GM12878 (cell line): ENCODE data around the gene UBE2G2. TPM values are rescaled to one million over a fixed set of nuclear protein-coding genes. Genes with fewer than 3 reads are reported as not detected.

Experiments used
- BACH1 ChIP-seq: fragments of 450-650 bp; IDR thresholded peaks from 2 replicates; pipeline ENCODE4 v1.6.1; 2017; ENCODE audit warnings: mild to moderate bottlenecking, borderline replicate concordance
- BHLHE40 ChIP-seq, 2 experiments: fragments of 450-650 bp in 1 of 2; IDR thresholded peaks; 2 replicates each; pipeline ENCODE4 v1.6.1; 2011 to 2017; ENCODE audit warnings: low read depth in 2 of 2, borderline replicate concordance in 1 of 2, improper control_type of control experiment in 1 of 2, low read length in 1 of 2, mild to moderate bottlenecking in 1 of 2
- BRCA1 ChIP-seq: IDR thresholded peaks from 2 replicates; pipeline ENCODE4 v1.6.1; 2011; ENCODE audit warnings: low read depth, low read length, improper control_type of control experiment
- ETV6 ChIP-seq, 2 experiments: fragments of 450-650 bp in 1 of 2; IDR thresholded peaks in 1 of 2; conservative IDR thresholded peaks in 1 of 2; 2 replicates each; pipeline ENCODE4 v1.6.1; 2014; ENCODE audit warnings: antibody characterized with exemption in 1 of 2, borderline replicate concordance in 1 of 2, low read depth in 1 of 2, mild to moderate bottlenecking in 1 of 2, moderate library complexity in 1 of 2
- GATAD2B ChIP-seq: fragments of 450-650 bp; conservative IDR thresholded peaks from 2 replicates; pipeline ENCODE4 v1.6.1; 2017; ENCODE audit warnings: low read depth, mild to moderate bottlenecking, moderate library complexity
- HCFC1 ChIP-seq: fragments of 150-350 bp; IDR thresholded peaks from 2 replicates; pipeline ENCODE4 v1.6.1; 2014; ENCODE audit warnings: low read length
- NR2C2 ChIP-seq: IDR thresholded peaks from 2 replicates; pipeline ENCODE4 v1.6.1; 2011; ENCODE audit warnings: borderline replicate concordance, low read depth; ENCODE audit not compliant: control insufficient read depth, insufficient read length
- NRF1 ChIP-seq: conservative IDR thresholded peaks from 2 replicates; pipeline ENCODE4 v1.6.1; 2011; ENCODE audit warnings: mild to moderate bottlenecking, low read depth, low read length, improper control_type of control experiment
- POLR2AphosphoS5 ChIP-seq: IDR thresholded peaks from 2 replicates; pipeline ENCODE4 v1.6.1; 2011; ENCODE audit warnings: mild to moderate bottlenecking, low read length, inconsistent platforms
- POU2F2 ChIP-seq: IDR thresholded peaks from 3 replicates; pipeline ENCODE4 v1.6.1; 2011; ENCODE audit warnings: low read depth, mild to moderate bottlenecking, low read length, borderline replicate concordance
- RB1 ChIP-seq: fragments of 450-650 bp; formaldehyde crosslinking; IDR thresholded peaks from 2 replicates; pipeline ENCODE4 v1.6.1; 2017; ENCODE audit warnings: mild to moderate bottlenecking, borderline replicate concordance
- RBBP5 ChIP-seq: fragments of 200-600 bp; sonication (generic); conservative IDR thresholded peaks from 2 replicates; pipeline ENCODE4 v1.6.1; 2016
- SIN3A ChIP-seq: IDR thresholded peaks from 2 replicates; pipeline ENCODE4 v1.6.1; 2012; ENCODE audit warnings: low read depth, low read length, improper control_type of control experiment
- SREBF2 ChIP-seq: IDR thresholded peaks from 2 replicates; pipeline ENCODE4 v1.6.1; 2012; ENCODE audit warnings: mild to moderate bottlenecking, low read length
- WRNIP1 ChIP-seq: IDR thresholded peaks from 2 replicates; pipeline ENCODE4 v1.6.1; 2011; ENCODE audit warnings: low read depth, low read length, improper control_type of control experiment, borderline replicate concordance
- YY1 ChIP-seq: IDR thresholded peaks from 2 replicates; pipeline ENCODE4 v1.6.1; 2011; ENCODE audit warnings: low read depth, mild to moderate bottlenecking, low read length
- ZBTB4 ChIP-seq: fragments of 450-650 bp; formaldehyde crosslinking; IDR thresholded peaks from 2 replicates; pipeline ENCODE4 v1.4.0; 2022; ENCODE audit warnings: mild to moderate bottlenecking, moderate library complexity
- ZNF217 ChIP-seq: fragments of 450-650 bp; IDR thresholded peaks from 2 replicates; pipeline ENCODE4 v1.6.1; 2017; ENCODE audit warnings: antibody characterized with exemption, mild to moderate bottlenecking
- polyA plus RNA-seq, 11 experiments: library from polyadenylated mRNA; depleted of rRNA in 4 of 11; unstranded in 6 of 11; stranded (reverse) in 5 of 11; fragments of >200 nt; fragmentation: Nextera tagmentation in 4 of 11; fragmentation: Illumina TruSeq in 1 of 11; extraction: Ambion mirVana in 4 of 11; extraction: Trizol in 1 of 11; gene quantifications; 1 replicate in 1 of 11; 2 replicates in 10 of 11; pipeline versions ENCODE4 v1.2.1 to v1.2.3, GENCODE V29; 2011 to 2016; ENCODE audit warnings: inconsistent platforms in 2 of 11, missing spikeins in 2 of 11, low read depth in 1 of 11
- total RNA-seq, 4 experiments: library from RNA; depleted of rRNA in 3 of 4; stranded (reverse); fragments of >200 nt in 3 of 4; fragmentation: Illumina TruSeq in 1 of 4; extraction: Trizol in 1 of 4; gene quantifications; 2 replicates each; pipeline versions ENCODE4 v1.2.1 to v1.2.3, GENCODE V29; 2013 to 2021
- TF ChIP-seq, protein P1 (sequence below): fragments of 450-650 bp; IDR thresholded peaks from 2 replicates; pipeline ENCODE4 v1.6.1; 2017; ENCODE audit warnings: borderline replicate concordance
- TF ChIP-seq, protein P2 (sequence below): fragments of 450-650 bp; IDR thresholded peaks from 2 replicates; pipeline ENCODE4 v1.6.1; 2016; ENCODE audit warnings: mild to moderate bottlenecking

UBE2G2 gene
- total and polyA plus RNA-seq, 10 of the 15 experiments (the other 5 are each of a cell fraction or from before 2014, with no cell fraction given): 27.0 to 139 (median 75.9) TPM

GRCh38 chr21:44817914-44818639 lies 16.5 kb upstream of the UBE2G2 start, which contains the start of gene SUMO3 (continued):
- TF ChIP-seq POU2F2 (peak; percentile 35; the same call in 1 of the 3 replicates), BRCA1 (no peak), GATAD2B (peak; percentile 91), ZBTB4 (CRISPR knock-in tag) (0 out of 2 replicates have a peak, but pooled peaks have one; percentile 44), NRF1 (0 out of 2 replicates have a peak, but pooled peaks have one; percentile 17), YY1 (peak; percentile 16; the same call in 1 of the 2 replicates), NR2C2 (no peak), BACH1 (peak; percentile 89), RB1 (peak; percentile 87), SIN3A (peak; percentile 4; the same call in 1 of the 2 replicates), ZNF217 (0 out of 2 replicates have a peak, but pooled peaks have one; percentile 33), WRNIP1 (no peak), HCFC1 (peak; percentile 29; the same call in 1 of the 2 replicates), ETV6 (conservative IDR thresholded peaks at IDR 0.05 in 1 of 2, IDR thresholded peaks at IDR 0.05 in 1 of 2; ENCODE audit: borderline replicate concordance in 1 of 2, low read depth in 1 of 2) (no peak), RBBP5 (no peak), BHLHE40 (IDR thresholded peaks at IDR 0.05; ENCODE audit: borderline replicate concordance in 1 of 2, low read depth in 2 of 2, low read length in 1 of 2) (peak; percentile 56 to 92; a peak in 3 of 4 replicates), SREBF2 (no peak), POLR2AphosphoS5 (peak; percentile 83)
- TF ChIP-seq, protein P1, sequence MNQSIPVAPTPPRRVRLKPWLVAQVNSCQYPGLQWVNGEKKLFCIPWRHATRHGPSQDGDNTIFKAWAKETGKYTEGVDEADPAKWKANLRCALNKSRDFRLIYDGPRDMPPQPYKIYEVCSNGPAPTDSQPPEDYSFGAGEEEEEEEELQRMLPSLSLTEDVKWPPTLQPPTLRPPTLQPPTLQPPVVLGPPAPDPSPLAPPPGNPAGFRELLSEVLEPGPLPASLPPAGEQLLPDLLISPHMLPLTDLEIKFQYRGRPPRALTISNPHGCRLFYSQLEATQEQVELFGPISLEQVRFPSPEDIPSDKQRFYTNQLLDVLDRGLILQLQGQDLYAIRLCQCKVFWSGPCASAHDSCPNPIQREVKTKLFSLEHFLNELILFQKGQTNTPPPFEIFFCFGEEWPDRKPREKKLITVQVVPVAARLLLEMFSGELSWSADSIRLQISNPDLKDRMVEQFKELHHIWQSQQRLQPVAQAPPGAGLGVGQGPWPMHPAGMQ: no peak
- TF ChIP-seq, protein P2, sequence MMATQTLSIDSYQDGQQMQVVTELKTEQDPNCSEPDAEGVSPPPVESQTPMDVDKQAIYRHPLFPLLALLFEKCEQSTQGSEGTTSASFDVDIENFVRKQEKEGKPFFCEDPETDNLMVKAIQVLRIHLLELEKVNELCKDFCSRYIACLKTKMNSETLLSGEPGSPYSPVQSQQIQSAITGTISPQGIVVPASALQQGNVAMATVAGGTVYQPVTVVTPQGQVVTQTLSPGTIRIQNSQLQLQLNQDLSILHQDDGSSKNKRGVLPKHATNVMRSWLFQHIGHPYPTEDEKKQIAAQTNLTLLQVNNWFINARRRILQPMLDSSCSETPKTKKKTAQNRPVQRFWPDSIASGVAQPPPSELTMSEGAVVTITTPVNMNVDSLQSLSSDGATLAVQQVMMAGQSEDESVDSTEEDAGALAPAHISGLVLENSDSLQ: no peak
